Stimulated activated CD4-positive, alpha-beta T cell treated with anti-CD3 and anti-CD28 coated beads, Interleukin-2, amount 100 ng/mL, for 24 hours (primary cell): ENCODE measurements around the gene CACNA1C.
A peak's percentile ranks its signal among the peaks of the same experiment; 100 is the strongest.

Source experiments
- DNase-seq, 2 donors: peaks; one replicate each; pipeline ENCODE4 v3.0.0-alpha.2; 2020

The CACNA1C gene

GRCh38 chr12:2052826-2053678 is at the start of gene CACNA1C:
Gene CACNA1C, plus strand, starts transcription at chr12:2052987. Its CDS starts 576 bp downstream, at chr12:2053563.
- peak; percentile 39 to 60 for DNase-seq

GRCh38 chr12:2003676-2004112 is 49.1 kb upstream of the CACNA1C start:
- DNase-seq, result no peak

- peak; percentile 94 to 96 for DNase-seq
Measured at GRCh38 chr12:2004113-2004929, 48.5 kb upstream of the CACNA1C start, which contains the start of gene DCP1B. Gene DCP1B, minus strand, starts transcription at chr12:2004457. Its CDS starts 26 bp downstream, at chr12:2004431.

GRCh38 chr12:2008677-2009076 is 44.1 kb upstream of the CACNA1C start:
- no peak for DNase-seq

- no peak for DNase-seq
Measured at GRCh38 chr12:2009623-2010022, 43.2 kb upstream of the CACNA1C start.

- no peak for DNase-seq
Measured at GRCh38 chr12:2011643-2012607, 40.9 kb upstream of the CACNA1C start.

- no peak for DNase-seq
Measured at GRCh38 chr12:2013086-2013485, 39.7 kb upstream of the CACNA1C start.

- DNase-seq, result no peak
Measured at GRCh38 chr12:2013527-2014223, 39.1 kb upstream of the CACNA1C start.

- DNase-seq, result no peak
Measured at GRCh38 chr12:2014231-2014630, 38.6 kb upstream of the CACNA1C start.

- DNase-seq, result no peak
Measured at GRCh38 chr12:2016862-2017545, 35.8 kb upstream of the CACNA1C start.

GRCh38 chr12:2017546-2018337 is 35.0 kb upstream of the CACNA1C start:
- no peak for DNase-seq

- no peak for DNase-seq
Measured at GRCh38 chr12:2018391-2018790, 34.4 kb upstream of the CACNA1C start.

- DNase-seq, result no peak
Measured at GRCh38 chr12:2019126-2019525, 33.7 kb upstream of the CACNA1C start.

GRCh38 chr12:2020511-2020910 is 32.3 kb upstream of the CACNA1C start:
- no peak for DNase-seq

GRCh38 chr12:2023365-2023764 is 29.4 kb upstream of the CACNA1C start:
- DNase-seq, result no peak

- DNase-seq, result no peak
Measured at GRCh38 chr12:2027351-2027750, 25.4 kb upstream of the CACNA1C start.

- DNase-seq, result no peak
Measured at GRCh38 chr12:2029851-2030250, 22.9 kb upstream of the CACNA1C start.

- no peak for DNase-seq
Measured at GRCh38 chr12:2032506-2032905, 20.3 kb upstream of the CACNA1C start.

- DNase-seq, result peak; percentile 91 to 94
Measured at GRCh38 chr12:2034633-2035430, 18.0 kb upstream of the CACNA1C start.
